Measurements from ENCODE around the gene TBC1D10A.

Gene TBC1D10A

GRCh38 chr22:30261134-30261533 is 65.6 kb downstream of the TBC1D10A start:
- TF ChIP-seq EZH2 (IDR thresholded peaks at IDR 0.05) (no peak), POLR2AphosphoS5 (IDR thresholded peaks at IDR 0.05; ENCODE audit: borderline replicate concordance, low read depth, low read length) (no peak), FOXP2 (optimal IDR thresholded peaks at IDR 0.05; ENCODE audit: control extremely low read depth, extremely low read length, insufficient read depth) (no peak)
- no peak overlapping the region for H3K4me3 ChIP-seq
- H3K9ac ChIP-seq (ENCODE audit: insufficient read length), result no peak overlapping the region
- H3K27ac ChIP-seq, result no peak overlapping the region
- DNase-seq (ENCODE audit: low read depth, low spot score), result no peak
- no peaks in the 10 kb centered on the region for H3K36me3 ChIP-seq (ENCODE audit: insufficient read depth, low read length)
- H3K9me3 ChIP-seq (ENCODE audit: low read depth, low read length), result no peaks in the 10 kb centered on the region

GRCh38 chr22:30260682-30261081 is 66.1 kb downstream of the TBC1D10A start:
- DNase-seq (ENCODE audit: low read depth, low spot score), result no peak
- Histone ChIP-seq H3K9me3 (ENCODE audit: low read depth, low read length) (no peaks in the 10 kb centered on the region), H3K27ac (no peak overlapping the region), H3K4me3 (no peak overlapping the region), H3K9ac (ENCODE audit: insufficient read length) (no peak overlapping the region), H3K36me3 (ENCODE audit: insufficient read depth, low read length) (no peaks in the 10 kb centered on the region)
- TF ChIP-seq EZH2 (IDR thresholded peaks at IDR 0.05) (no peak), FOXP2 (optimal IDR thresholded peaks at IDR 0.05; ENCODE audit: control extremely low read depth, extremely low read length, insufficient read depth) (no peak), POLR2AphosphoS5 (IDR thresholded peaks at IDR 0.05; ENCODE audit: borderline replicate concordance, low read depth, low read length) (no peak)

GRCh38 chr22:30260276-30260675 is 66.5 kb downstream of the TBC1D10A start:
- DNase-seq (ENCODE audit: low read depth, low spot score), result no peak
- no peak overlapping the region for H3K4me3 ChIP-seq
- H3K9ac ChIP-seq (ENCODE audit: insufficient read length), result no peak overlapping the region
- H3K9me3 ChIP-seq (ENCODE audit: low read depth, low read length), result no peaks in the 10 kb centered on the region
- TF ChIP-seq EZH2 (IDR thresholded peaks at IDR 0.05), result no peak
- TF ChIP-seq FOXP2 (optimal IDR thresholded peaks at IDR 0.05; ENCODE audit: control extremely low read depth, extremely low read length, insufficient read depth), result no peak
- no peak for TF ChIP-seq POLR2AphosphoS5 (IDR thresholded peaks at IDR 0.05; ENCODE audit: borderline replicate concordance, low read depth, low read length)
- no peaks in the 10 kb centered on the region for H3K36me3 ChIP-seq (ENCODE audit: insufficient read depth, low read length)
- H3K27ac ChIP-seq, result no peak overlapping the region

- Histone ChIP-seq H3K9me3 (ENCODE audit: low read depth, low read length) (no peaks in the 10 kb centered on the region), H3K27ac (no peak overlapping the region), H3K9ac (ENCODE audit: insufficient read length) (no peak overlapping the region), H3K36me3 (ENCODE audit: insufficient read depth, low read length) (no peaks in the 10 kb centered on the region), H3K4me3 (no peak overlapping the region)
- no peak for DNase-seq (ENCODE audit: low read depth, low spot score)
- no peak for TF ChIP-seq POLR2AphosphoS5 (IDR thresholded peaks at IDR 0.05; ENCODE audit: borderline replicate concordance, low read depth, low read length)
- no peak for TF ChIP-seq FOXP2 (optimal IDR thresholded peaks at IDR 0.05; ENCODE audit: control extremely low read depth, extremely low read length, insufficient read depth)
- TF ChIP-seq EZH2 (IDR thresholded peaks at IDR 0.05), result no peak
Observed at GRCh38 chr22:30254314-30254713, 72.4 kb downstream of the TBC1D10A start.

GRCh38 chr22:30253205-30253852 is 73.4 kb downstream of the TBC1D10A start:
- H3K9me3 ChIP-seq (ENCODE audit: low read depth, low read length), result no peaks in the 10 kb centered on the region
- TF ChIP-seq FOXP2 (optimal IDR thresholded peaks at IDR 0.05; ENCODE audit: control extremely low read depth, extremely low read length, insufficient read depth), result no peak
- TF ChIP-seq POLR2AphosphoS5 (IDR thresholded peaks at IDR 0.05; ENCODE audit: borderline replicate concordance, low read depth, low read length), result no peak
- no peak for TF ChIP-seq EZH2 (IDR thresholded peaks at IDR 0.05)
- no peak for DNase-seq (ENCODE audit: low read depth, low spot score)
- H3K9ac ChIP-seq (ENCODE audit: insufficient read length), result no peak overlapping the region
- no peaks in the 10 kb centered on the region for H3K36me3 ChIP-seq (ENCODE audit: insufficient read depth, low read length)
- no peak overlapping the region for H3K4me3 ChIP-seq
- H3K27ac ChIP-seq, result no peak overlapping the region

- TF ChIP-seq FOXP2 (optimal IDR thresholded peaks at IDR 0.05; ENCODE audit: control extremely low read depth, extremely low read length, insufficient read depth) (no peak), POLR2AphosphoS5 (IDR thresholded peaks at IDR 0.05; ENCODE audit: borderline replicate concordance, low read depth, low read length) (no peak), EZH2 (IDR thresholded peaks at IDR 0.05) (no peak)
- H3K9me3 ChIP-seq (ENCODE audit: low read depth, low read length), result no peaks in the 10 kb centered on the region
- no peak for DNase-seq (ENCODE audit: low read depth, low spot score)
- H3K27ac ChIP-seq, result no peak overlapping the region
- H3K36me3 ChIP-seq (ENCODE audit: insufficient read depth, low read length), result no peaks in the 10 kb centered on the region
- H3K9ac ChIP-seq (ENCODE audit: insufficient read length), result no peak overlapping the region
- no peak overlapping the region for H3K4me3 ChIP-seq
Observed at GRCh38 chr22:30252411-30253204, 74.1 kb downstream of the TBC1D10A start.

GRCh38 chr22:30251711-30252110 is 75.0 kb downstream of the TBC1D10A start:
- Histone ChIP-seq H3K27ac (no peak overlapping the region), H3K36me3 (ENCODE audit: insufficient read depth, low read length) (no peaks in the 10 kb centered on the region), H3K9ac (ENCODE audit: insufficient read length) (no peak overlapping the region), H3K9me3 (ENCODE audit: low read depth, low read length) (no peaks in the 10 kb centered on the region), H3K4me3 (no peak overlapping the region)
- DNase-seq (ENCODE audit: low read depth, low spot score), result no peak
- TF ChIP-seq POLR2AphosphoS5 (IDR thresholded peaks at IDR 0.05; ENCODE audit: borderline replicate concordance, low read depth, low read length), result no peak
- no peak for TF ChIP-seq FOXP2 (optimal IDR thresholded peaks at IDR 0.05; ENCODE audit: control extremely low read depth, extremely low read length, insufficient read depth)
- TF ChIP-seq EZH2 (IDR thresholded peaks at IDR 0.05), result no peak

- no peaks in the 10 kb centered on the region for H3K9me3 ChIP-seq (ENCODE audit: low read depth, low read length)
- TF ChIP-seq POLR2AphosphoS5 (IDR thresholded peaks at IDR 0.05; ENCODE audit: borderline replicate concordance, low read depth, low read length) (no peak), FOXP2 (optimal IDR thresholded peaks at IDR 0.05; ENCODE audit: control extremely low read depth, extremely low read length, insufficient read depth) (no peak), EZH2 (IDR thresholded peaks at IDR 0.05) (no peak)
- DNase-seq (ENCODE audit: low read depth, low spot score), result no peak
- no peaks in the 10 kb centered on the region for H3K36me3 ChIP-seq (ENCODE audit: insufficient read depth, low read length)
- H3K4me3 ChIP-seq, result no peak overlapping the region
- no peak overlapping the region for H3K9ac ChIP-seq (ENCODE audit: insufficient read length)
- no peak overlapping the region for H3K27ac ChIP-seq
Observed at GRCh38 chr22:30250661-30251267, 76.0 kb downstream of the TBC1D10A start.
